Glomerular visceral epithelial cell (primary cell): ENCODE measurements around the gene ADGRF3.
"Not testable (repeated sequence)": the region's sequence is repeated elsewhere in the genome, so short reads cannot be mapped to it uniquely, and the experiment has no call there.

Experiments used
- DNase-seq: peaks from one replicate; pipeline ENCODE4 v3.0.0-alpha.2; 2016; ENCODE audit errors: extremely low spot score

ADGRF3 gene

GRCh38 chr2:26346454-26347053, at the start of gene ADGRF3:
ADGRF3 (minus strand) TSS chr2:26346789; CDS start chr2:26346234, 555 bp downstream.
- peak; percentile 50 for DNase-seq

GRCh38 chr2:26395394-26395793, 48.8 kb upstream of the ADGRF3 start:
- no peak for DNase-seq

- no peak for DNase-seq
Measured at GRCh38 chr2:26394694-26395093, 48.1 kb upstream of the ADGRF3 start.

GRCh38 chr2:26387189-26387588, 40.6 kb upstream of the ADGRF3 start:
- no peak for DNase-seq

GRCh38 chr2:26384597-26384996, 38.0 kb upstream of the ADGRF3 start:
- no peak for DNase-seq

GRCh38 chr2:26384183-26384582, 37.6 kb upstream of the ADGRF3 start:
- DNase-seq, result no peak

GRCh38 chr2:26382564-26382963, 36.0 kb upstream of the ADGRF3 start:
- no peak for DNase-seq

- DNase-seq, result no peak
Measured at GRCh38 chr2:26380281-26380680, 33.7 kb upstream of the ADGRF3 start.

GRCh38 chr2:26376799-26377198, 30.2 kb upstream of the ADGRF3 start:
- DNase-seq, result no peak

- DNase-seq, result not testable (repeated sequence)
Measured at GRCh38 chr2:26370909-26371308, 24.3 kb upstream of the ADGRF3 start.

GRCh38 chr2:26369664-26370063, 23.1 kb upstream of the ADGRF3 start:
- not testable (repeated sequence) for DNase-seq

- DNase-seq, result no peak
Measured at GRCh38 chr2:26366957-26367356, 20.4 kb upstream of the ADGRF3 start.

GRCh38 chr2:26364669-26365068, 18.1 kb upstream of the ADGRF3 start:
- no peak for DNase-seq

- no peak for DNase-seq
Measured at GRCh38 chr2:26363958-26364357, 17.4 kb upstream of the ADGRF3 start.

GRCh38 chr2:26363323-26363722, 16.7 kb upstream of the ADGRF3 start:
- no peak for DNase-seq

GRCh38 chr2:26359886-26360473, 13.4 kb upstream of the ADGRF3 start:
- DNase-seq, result no peak

- DNase-seq, result no peak
Measured at GRCh38 chr2:26356771-26357170, 10.2 kb upstream of the ADGRF3 start.

- DNase-seq, result no peak
Measured at GRCh38 chr2:26356111-26356510, 9.5 kb upstream of the ADGRF3 start.

GRCh38 chr2:26355038-26355995, 8.7 kb upstream of the ADGRF3 start:
- peak; percentile 65 for DNase-seq

- not testable (repeated sequence) for DNase-seq
Measured at GRCh38 chr2:26354469-26354868, 7.9 kb upstream of the ADGRF3 start.

GRCh38 chr2:26352892-26353291, 6.3 kb upstream of the ADGRF3 start:
- peak; percentile 24 for DNase-seq

- no peak for DNase-seq
Measured at GRCh38 chr2:26351375-26352090, 4.9 kb upstream of the ADGRF3 start.
